DND-41 (cell line): ENCODE results near the gene ABHD16A.

Experiments
- ATAC-seq: fragments of 200-7000 bp; cut with Tn5 transposase; 3 replicates; pipeline ENCODE4 v1.9.1; 2021; ENCODE audit warnings: low read depth; ENCODE audit not compliant: insufficient read depth
- DNase-seq: peaks from one replicate; pipeline ENCODE4 v3.0.0-alpha.2; 2020
- H2AFZ ChIP-seq: 2 replicates; pipeline ENCODE4 v1.6.0; 2012; ENCODE audit warnings: low read depth, low read length
- H3K27ac ChIP-seq: 2 replicates; pipeline ENCODE4 v1.5.1; 2012; ENCODE audit warnings: low read length, inconsistent platforms
- H3K27me3 ChIP-seq: fragments of 200-600 bp; sonication (generic); 2 replicates; pipeline ENCODE4 v1.6.0; 2012; ENCODE audit warnings: low read length, mild to moderate bottlenecking, inconsistent platforms; ENCODE audit not compliant: insufficient read depth, poor library complexity
- H3K36me3 ChIP-seq: 2 replicates; pipeline ENCODE4 v1.5.1; 2012; ENCODE audit warnings: low read length, inconsistent platforms; ENCODE audit not compliant: insufficient read depth
- H3K4me1 ChIP-seq: 2 replicates; pipeline ENCODE4 v1.5.1; 2012; ENCODE audit warnings: mild to moderate bottlenecking, low read length; ENCODE audit not compliant: insufficient read depth
- H3K4me2 ChIP-seq: 2 replicates; pipeline ENCODE4 v1.6.0; 2012; ENCODE audit warnings: mild to moderate bottlenecking, moderate library complexity, low read length, inconsistent platforms; ENCODE audit not compliant: insufficient read depth
- H3K4me3 ChIP-seq, 2 experiments: fragments of 200-600 bp in 1 of 2; shearing (Covaris generic) in 1 of 2; 2 replicates each; pipeline ENCODE4 v1.5.1; 2012 to 2016; ENCODE audit warnings: inconsistent platforms in 2 of 2, low read length in 2 of 2, mild to moderate bottlenecking in 2 of 2, low read depth in 1 of 2, moderate library complexity in 1 of 2
- H3K79me2 ChIP-seq: 2 replicates; pipeline ENCODE4 v1.6.0; 2012; ENCODE audit warnings: low read length, inconsistent platforms; ENCODE audit not compliant: insufficient read depth
- H3K9ac ChIP-seq: 2 replicates; pipeline ENCODE4 v1.6.0; 2012; ENCODE audit warnings: low read depth, mild to moderate bottlenecking, inconsistent platforms, low read length, moderate library complexity
- H3K9me3 ChIP-seq: 2 replicates; pipeline ENCODE4 v1.5.1; 2012; ENCODE audit warnings: low read length, moderate library complexity, mild to moderate bottlenecking, inconsistent platforms; ENCODE audit not compliant: insufficient read depth, severe bottlenecking
- H4K20me1 ChIP-seq: 2 replicates; pipeline ENCODE4 v1.6.0; 2012; ENCODE audit warnings: low read length; ENCODE audit not compliant: insufficient read depth
- CTCF ChIP-seq: IDR thresholded peaks from 2 replicates; pipeline ENCODE4 v1.5.1; 2012; ENCODE audit warnings: borderline replicate concordance, low read length, moderate library complexity, mild to moderate bottlenecking; ENCODE audit not compliant: poor library complexity, severe bottlenecking; ENCODE audit errors: extremely low read depth
- EZH2 ChIP-seq: IDR thresholded peaks from 3 replicates; pipeline ENCODE4 v1.6.1; 2012; ENCODE audit warnings: borderline replicate concordance, low read depth, mild to moderate bottlenecking, moderate library complexity, low read length, inconsistent platforms; ENCODE audit not compliant: severe bottlenecking

Gene ABHD16A

GRCh38 chr6:31737991-31738979, 35.2 kb upstream of the ABHD16A start:
- Histone ChIP-seq H3K9ac (peak overlapping the region; percentile 99), H2AFZ (no peak overlapping the region)

GRCh38 chr6:31737315-31737990, 34.3 kb upstream of the ABHD16A start:
- Histone ChIP-seq H3K79me2 (peaks cover 67% of the 10 kb centered on the region), H2AFZ (no peak overlapping the region), H3K9ac (peak overlapping the region; percentile 99), H3K27ac (peak overlapping the region; percentile 96), H3K9me3 (no peaks in the 10 kb centered on the region), H3K4me2 (peak overlapping the region; percentile 76), H3K4me1 (peaks cover 74% of the 10 kb centered on the region), H3K4me3 (peak overlapping the region in 1 of 2 experiments; percentile 62; a peak in 2 of 4 replicates), H4K20me1 (peaks cover 19% of the 10 kb centered on the region), H3K27me3 (no peaks in the 10 kb centered on the region), H3K36me3 (peaks cover 33% of the 10 kb centered on the region)
- TF ChIP-seq CTCF = no peak
- no peak for TF ChIP-seq EZH2
- ATAC-seq = no peak
- DNase-seq = peak; percentile 62

More at GRCh38 chr6:31737991-31738979, 35.2 kb upstream of the ABHD16A start:
- Histone ChIP-seq H3K4me2 (peak overlapping the region; percentile 76), H3K79me2 (peaks cover 70% of the 10 kb centered on the region), H4K20me1 (peaks cover 17% of the 10 kb centered on the region), H3K9me3 (no peaks in the 10 kb centered on the region), H3K27ac (peak overlapping the region; percentile 96), H3K4me1 (peaks cover 74% of the 10 kb centered on the region), H3K27me3 (no peaks in the 10 kb centered on the region), H3K4me3 (peak overlapping the region; percentile 4 to 62; a peak in 3 of 4 replicates), H3K36me3 (peaks cover 35% of the 10 kb centered on the region)
- ATAC-seq = peak; percentile 47
- TF ChIP-seq CTCF = peak; percentile 65
- TF ChIP-seq EZH2 = no peak
- peak; percentile 89 for DNase-seq

GRCh38 chr6:31736768-31737314, 33.7 kb upstream of the ABHD16A start:
- DNase-seq (no peak), ATAC-seq (no peak)
- Histone ChIP-seq H3K27ac (peak overlapping the region; percentile 96), H3K9me3 (no peaks in the 10 kb centered on the region), H3K4me3 (peak overlapping the region; percentile 49 to 81), H3K4me1 (peaks cover 69% of the 10 kb centered on the region), H3K9ac (peak overlapping the region; percentile 99), H3K36me3 (peaks cover 33% of the 10 kb centered on the region), H3K79me2 (peaks cover 65% of the 10 kb centered on the region), H2AFZ (peak overlapping the region; percentile 71), H3K27me3 (no peaks in the 10 kb centered on the region), H3K4me2 (peak overlapping the region; percentile 76), H4K20me1 (peaks cover 19% of the 10 kb centered on the region)
- TF ChIP-seq EZH2 = no peak
- TF ChIP-seq CTCF = no peak
